ENCODE results near the gene RRBP1.
A peak's percentile ranks its signal among the peaks of the same experiment; 100 is the strongest.

Gene RRBP1

GRCh38 chr20:17570347-17571152, 111.5 kb downstream of the RRBP1 start:
- peak; percentile 17 for DNase-seq (ENCODE audit: low read depth)

- DNase-seq (ENCODE audit: low read depth): peak; percentile 86
Measured at GRCh38 chr20:17569616-17570346, 112.3 kb downstream of the RRBP1 start, which contains the start of gene DSTN. TSS of gene DSTN (plus strand) at chr20:17570075. CDS start at chr20:17570209, 134 bp downstream.

- DNase-seq (ENCODE audit: low read depth): peak; percentile 97
Measured at GRCh38 chr20:17568972-17569521, 113.0 kb downstream of the RRBP1 start.

- DNase-seq (ENCODE audit: low read depth): no peak
Measured at GRCh38 chr20:17568045-17568788, 113.8 kb downstream of the RRBP1 start.

GRCh38 chr20:17566345-17566744, 115.7 kb downstream of the RRBP1 start:
- no peak for DNase-seq (ENCODE audit: low read depth)

- DNase-seq (ENCODE audit: low read depth): no peak
Measured at GRCh38 chr20:17565169-17565845, 116.7 kb downstream of the RRBP1 start.
